IPS-NIHi7 (cell line): ENCODE measurements around the gene UQCC2.

ENCODE experiments used
- DNase-seq: peaks from one replicate; pipeline ENCODE4 v3.0.0; 2012; ENCODE audit warnings: mixed read lengths; ENCODE audit errors: extremely low spot score

The UQCC2 gene

GRCh38 chr6:33725891-33726673, 14.6 kb upstream of the UQCC2 start:
- no peak for DNase-seq

- no peak for DNase-seq
These were observed 13.7 kb upstream of the UQCC2 start for GRCh38 chr6:33725222-33725621.

- no peak for DNase-seq
These were observed 12.9 kb upstream of the UQCC2 start for GRCh38 chr6:33724102-33725023.

- no peak for DNase-seq
These were observed 12.0 kb upstream of the UQCC2 start for GRCh38 chr6:33723371-33724085.

GRCh38 chr6:33722103-33722623, 10.7 kb upstream of the UQCC2 start:
- DNase-seq = no peak

GRCh38 chr6:33721508-33721907, 10.0 kb upstream of the UQCC2 start:
- no peak for DNase-seq

GRCh38 chr6:33720998-33721397, 9.5 kb upstream of the UQCC2 start:
- no peak for DNase-seq

- DNase-seq = no peak
These were observed 8.0 kb upstream of the UQCC2 start for GRCh38 chr6:33719326-33719987.

GRCh38 chr6:33718713-33719112, 7.2 kb upstream of the UQCC2 start:
- no peak for DNase-seq

GRCh38 chr6:33717934-33718455, 6.5 kb upstream of the UQCC2 start:
- no peak for DNase-seq

- no peak for DNase-seq
These were observed 5.6 kb upstream of the UQCC2 start for GRCh38 chr6:33716890-33717632.

- no peak for DNase-seq
These were observed 4.9 kb upstream of the UQCC2 start for GRCh38 chr6:33716379-33716778.

GRCh38 chr6:33714385-33715040, 3.0 kb upstream of the UQCC2 start:
- DNase-seq = no peak

- DNase-seq = no peak
These were observed 2.3 kb upstream of the UQCC2 start for GRCh38 chr6:33713786-33714185.

- DNase-seq = no peak
These were observed 1.4 kb upstream of the UQCC2 start for GRCh38 chr6:33712914-33713313.

- DNase-seq = no peak
These were observed 991 bp downstream of the UQCC2 start for GRCh38 chr6:33710296-33711121.

- DNase-seq = no peak
These were observed 1.8 kb downstream of the UQCC2 start for GRCh38 chr6:33709605-33710295.

GRCh38 chr6:33708516-33709204, 2.8 kb downstream of the UQCC2 start:
- no peak for DNase-seq
